NCI-H146 treated with DMSO at 0.1 percent for 48 hours (cell line): ENCODE data around the gene PRDM16.

Experiments
- DNase-seq: peaks from one replicate; lab custom pipeline; 2025; ENCODE audit not compliant: unreplicated experiment; lab: John Stamatoyannopoulos, UW

PRDM16 gene

DNA sequence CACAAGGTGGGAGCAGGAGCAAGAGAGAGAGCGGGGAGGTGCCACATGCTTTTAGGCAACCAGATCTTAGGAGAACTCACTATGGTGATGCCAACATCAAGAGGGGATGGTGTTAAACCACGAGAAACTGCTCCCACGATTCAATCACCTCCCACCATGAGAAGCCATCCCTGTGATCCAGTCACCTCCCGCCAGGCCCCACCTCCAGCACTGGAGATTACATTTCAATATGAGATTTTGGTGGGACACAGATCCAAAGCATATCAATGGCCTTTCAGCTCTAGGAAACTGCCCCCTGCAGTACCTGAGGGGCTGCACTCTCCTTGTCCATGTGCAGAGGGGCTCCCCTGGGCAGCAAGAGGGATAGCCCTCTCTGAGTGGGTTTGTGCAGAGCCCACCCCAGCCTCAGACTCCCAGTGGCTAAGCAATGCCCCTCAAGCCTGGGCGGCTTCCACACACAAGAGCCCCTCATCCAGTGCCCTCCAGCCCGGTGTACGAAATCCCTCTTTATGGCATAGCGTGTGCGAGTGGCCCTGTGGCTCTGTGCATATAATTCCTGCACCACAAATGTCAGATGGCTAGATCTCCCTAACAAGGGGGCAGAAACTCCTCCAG, 15.5 kb upstream of the PRDM16 start:
- no peak for DNase-seq

DNA sequence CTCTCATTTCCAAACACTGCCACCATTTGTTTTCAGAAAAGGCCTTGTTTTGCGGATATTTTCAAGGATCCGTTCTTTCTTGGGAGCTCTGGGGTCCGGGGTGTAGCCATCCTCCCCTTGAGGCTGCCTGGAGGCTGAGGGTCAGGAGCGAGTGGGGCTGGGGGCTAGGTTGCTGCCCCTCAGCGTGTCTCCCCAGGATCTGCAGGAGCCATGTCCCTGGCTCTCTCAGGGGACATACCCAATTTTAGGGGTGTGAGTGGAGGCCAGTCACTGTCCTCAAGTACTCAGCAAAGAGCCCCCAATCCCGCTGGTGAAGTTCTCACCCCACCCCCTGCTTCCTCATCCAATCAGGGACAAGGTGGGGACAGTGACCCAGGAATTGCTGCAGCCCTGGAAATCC, 15.0 kb upstream of the PRDM16 start:
- no peak for DNase-seq

DNA sequence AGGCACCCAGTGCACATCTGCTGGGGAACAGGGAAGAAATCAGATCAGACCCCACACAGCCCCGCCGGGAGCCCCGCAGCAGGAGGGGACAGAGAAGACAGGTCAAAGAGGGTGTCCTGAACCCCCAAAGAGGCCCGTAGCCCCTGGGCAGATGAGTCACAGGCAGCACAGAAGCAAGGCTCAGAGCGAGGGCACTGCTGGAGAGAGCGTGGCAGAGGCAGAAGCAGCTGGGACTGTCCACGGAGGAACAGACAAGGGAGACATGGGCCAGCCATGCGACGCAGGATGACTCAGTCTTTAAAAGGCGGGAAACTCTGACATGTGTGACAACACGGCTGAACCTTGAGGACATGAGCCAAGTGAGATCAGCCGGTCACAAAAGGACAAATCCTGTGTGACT, 14.5 kb upstream of the PRDM16 start:
- DNase-seq = no peak

DNA sequence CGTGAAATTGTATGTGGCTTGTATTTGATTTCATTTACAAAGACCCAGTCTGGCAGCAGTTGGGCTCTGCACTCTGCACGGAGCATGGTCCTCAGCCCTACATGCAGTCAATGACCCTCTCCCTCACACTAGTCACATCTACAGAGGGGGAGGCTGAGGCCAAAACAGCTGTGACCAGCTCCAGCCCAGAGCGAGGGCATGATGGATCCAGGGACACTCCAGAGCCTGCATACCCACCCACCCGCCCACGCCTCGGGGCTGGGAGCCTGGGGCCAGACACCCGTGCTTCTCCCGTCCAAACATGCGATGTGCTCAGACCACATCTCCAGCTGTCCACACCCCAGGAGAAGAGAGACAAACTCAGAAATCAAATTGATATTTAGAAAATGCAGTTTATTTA, 14.0 kb upstream of the PRDM16 start:
- no peak for DNase-seq

GRCh38 chr1:3056641-3057040, 12.4 kb upstream of the PRDM16 start:
- no peak for DNase-seq

- no peak for DNase-seq
These were observed 10.6 kb upstream of the PRDM16 start for GRCh38 chr1:3058263-3059030.

DNA sequence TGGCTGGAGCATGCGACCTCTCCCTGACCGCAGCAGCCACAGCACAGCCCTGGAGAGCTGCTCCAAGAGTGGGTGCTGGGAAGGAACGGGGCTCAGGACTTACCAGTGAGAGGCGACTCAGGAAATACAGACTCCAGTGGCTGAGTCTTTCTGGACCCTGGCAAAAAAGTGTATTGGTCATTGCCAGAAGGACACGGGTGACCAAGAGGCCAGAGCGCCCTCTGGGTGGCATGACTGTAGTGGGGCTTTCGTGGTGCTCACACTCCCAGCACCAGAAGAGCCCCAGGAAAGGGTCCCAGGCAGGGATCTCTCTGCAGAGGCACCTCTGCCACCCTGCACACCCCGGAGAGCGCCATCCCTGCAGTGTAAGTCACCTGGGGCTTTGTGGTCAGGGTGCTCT, 8.9 kb upstream of the PRDM16 start:
- DNase-seq = no peak

GRCh38 chr1:3060601-3061551, 8.1 kb upstream of the PRDM16 start:
- no peak for DNase-seq

GRCh38 chr1:3061566-3061965, 7.4 kb upstream of the PRDM16 start:
- DNase-seq = no peak

DNA sequence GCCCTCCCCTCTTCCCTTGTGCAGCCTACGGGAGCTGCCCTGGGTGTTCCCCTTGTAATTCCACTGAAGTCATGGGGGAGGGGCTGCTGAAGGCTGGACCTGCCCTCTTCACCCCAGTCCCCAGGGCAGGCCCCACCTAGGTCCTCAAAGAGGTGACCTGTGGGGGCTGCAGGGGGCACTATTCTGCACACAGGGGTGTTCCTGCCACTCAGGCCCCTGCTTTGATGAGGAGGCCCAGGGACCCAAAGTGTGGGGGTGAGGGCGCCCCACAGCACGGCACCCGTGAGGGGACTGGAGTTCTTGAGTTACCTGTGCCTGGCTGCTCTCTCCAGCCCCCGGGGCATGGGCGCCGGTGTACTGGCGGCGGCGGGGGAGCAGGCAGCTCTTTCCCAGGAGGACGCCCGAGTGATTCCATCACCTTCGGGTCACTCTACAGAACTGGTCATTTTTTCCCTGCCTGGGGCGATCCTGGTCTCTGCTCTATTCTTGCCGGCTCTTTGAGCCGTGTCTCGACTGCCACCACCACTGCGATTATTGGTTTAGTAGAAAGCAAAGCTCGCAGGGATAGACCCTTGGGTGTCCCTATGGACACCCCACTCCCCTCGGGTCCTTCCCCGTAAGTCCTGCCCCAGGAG, 6.9 kb upstream of the PRDM16 start:
- no peak for DNase-seq

DNA sequence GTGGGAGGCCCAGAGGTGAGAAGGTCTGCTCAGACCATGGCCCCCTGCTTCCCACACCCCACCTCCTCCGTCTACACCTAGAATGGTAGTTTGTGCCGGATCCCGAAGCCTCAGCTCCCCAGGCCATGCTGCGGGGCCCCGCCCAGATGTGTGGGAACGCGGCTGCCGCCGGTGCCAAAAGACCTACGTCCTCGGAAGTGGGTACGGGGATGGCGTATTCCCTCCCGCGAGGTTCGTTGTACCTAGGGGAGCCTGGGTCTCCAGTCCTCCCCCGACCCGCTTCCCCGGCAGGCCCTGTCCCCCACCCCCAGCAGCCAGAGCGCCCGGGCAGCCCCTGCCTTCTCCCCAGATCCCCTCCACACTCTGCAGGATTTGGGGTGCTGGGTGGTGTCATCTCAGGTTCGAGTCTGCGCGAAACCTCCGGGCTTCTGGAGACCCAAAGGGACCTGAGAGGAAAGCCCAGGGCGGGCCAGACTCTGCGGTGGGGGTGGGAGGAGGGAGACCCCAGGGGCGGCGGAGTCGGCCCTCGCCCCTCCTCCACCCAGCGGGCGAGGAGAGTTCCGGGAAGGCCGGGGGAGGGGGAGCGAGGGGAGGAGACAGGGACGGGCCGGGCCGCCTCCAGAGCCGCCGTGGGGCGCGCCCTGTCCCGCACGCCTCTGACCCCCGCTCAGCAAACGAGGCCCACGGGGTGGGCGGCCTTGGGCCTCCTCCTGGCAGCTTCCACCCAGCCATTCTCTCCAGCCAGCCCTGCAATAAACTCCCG, 6.2 kb upstream of the PRDM16 start:
- no peak for DNase-seq

- DNase-seq = no peak
These were observed 5.4 kb upstream of the PRDM16 start for GRCh38 chr1:3063379-3064295.

DNA sequence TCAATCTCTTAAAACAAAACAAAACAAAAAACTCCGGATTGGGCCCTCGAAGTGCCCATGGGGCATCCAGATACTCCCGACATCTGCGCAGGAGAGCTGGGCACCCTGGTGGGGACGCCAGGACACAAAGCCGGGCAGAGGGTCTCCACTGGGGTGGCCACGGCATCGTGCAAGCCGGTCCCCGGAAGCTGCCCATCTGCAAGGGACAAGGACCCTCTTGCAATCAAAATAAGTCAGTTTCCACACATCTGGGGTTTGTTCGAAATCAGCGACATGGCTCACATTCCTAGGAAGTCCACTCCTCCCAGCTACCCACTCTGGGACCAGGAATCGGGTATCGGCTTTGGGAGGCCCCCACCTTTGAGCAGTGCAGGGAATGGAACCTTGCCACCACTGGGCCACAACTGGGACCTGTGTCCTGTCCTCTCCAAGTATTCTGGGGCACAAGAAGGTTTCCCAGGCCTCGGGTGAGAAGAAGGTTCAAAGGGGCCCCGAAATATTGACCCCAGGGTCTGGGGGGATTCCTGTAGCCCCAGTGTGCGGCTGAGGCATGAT, 4.6 kb upstream of the PRDM16 start:
- no peak for DNase-seq

DNA sequence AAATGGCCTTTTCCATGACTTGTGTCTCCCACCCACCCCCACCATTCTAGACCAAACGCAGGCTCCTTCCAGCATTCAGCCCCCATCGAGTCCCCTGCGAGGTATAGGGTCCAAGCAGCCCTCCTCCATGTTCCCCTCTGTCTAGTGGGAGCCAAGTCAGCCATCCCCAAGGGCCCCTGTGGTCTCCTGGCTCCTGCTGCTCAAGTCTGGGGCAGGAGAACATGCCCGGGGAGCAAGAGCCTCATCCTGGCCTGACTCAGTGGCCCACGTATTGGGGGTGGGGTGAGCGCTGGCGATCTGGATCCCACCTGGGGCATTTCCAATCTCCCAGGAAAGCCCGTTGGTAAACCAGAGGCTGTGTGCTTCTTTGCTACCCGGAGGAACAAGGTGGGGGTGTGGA, 4.1 kb upstream of the PRDM16 start:
- DNase-seq = no peak

DNA sequence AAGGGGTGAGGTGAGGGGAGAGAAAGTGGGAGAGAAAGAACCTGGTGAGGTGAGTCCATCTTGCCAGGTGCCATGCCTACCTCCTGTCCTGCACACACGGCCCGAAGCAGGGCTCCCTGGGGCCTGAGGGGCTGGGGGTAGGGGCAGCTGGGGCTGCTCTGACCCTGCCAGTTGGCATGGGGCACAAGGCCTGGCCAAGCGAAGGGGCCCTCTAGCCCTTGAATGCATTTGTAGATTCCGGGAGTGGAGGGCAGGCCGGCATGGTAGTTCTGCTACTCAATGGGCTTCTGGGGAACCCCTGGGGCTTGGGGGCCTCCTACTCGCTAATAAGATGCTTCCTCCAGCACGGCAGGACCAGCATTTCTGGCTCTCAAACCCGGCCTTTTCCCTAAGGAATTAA, 3.6 kb upstream of the PRDM16 start:
- no peak for DNase-seq

- DNase-seq = no peak
These were observed 3.2 kb upstream of the PRDM16 start for GRCh38 chr1:3065797-3066196.

DNA sequence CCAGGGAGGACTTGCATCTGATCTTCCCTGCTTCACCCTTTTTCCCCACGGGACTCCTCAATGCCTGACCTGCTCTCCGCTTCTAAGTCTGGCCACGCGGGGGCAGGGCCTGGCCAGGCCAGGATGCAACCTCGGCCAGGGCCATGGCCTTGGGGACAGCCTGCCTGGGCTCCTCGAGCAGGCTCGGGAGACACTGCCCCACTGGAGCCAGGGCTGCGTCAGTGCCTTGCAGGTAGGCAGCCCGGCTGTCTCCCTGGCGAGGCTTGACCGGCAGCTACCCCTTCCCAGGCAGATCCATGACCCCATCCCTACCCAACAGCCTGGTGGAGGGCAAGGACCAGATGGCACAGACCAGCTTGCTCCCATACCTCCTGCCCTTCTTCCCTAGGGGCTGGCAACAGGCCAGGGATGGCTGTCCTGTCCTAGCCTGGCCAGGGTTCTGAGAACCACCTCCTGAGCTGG, 2.7 kb upstream of the PRDM16 start:
- no peak for DNase-seq

DNA sequence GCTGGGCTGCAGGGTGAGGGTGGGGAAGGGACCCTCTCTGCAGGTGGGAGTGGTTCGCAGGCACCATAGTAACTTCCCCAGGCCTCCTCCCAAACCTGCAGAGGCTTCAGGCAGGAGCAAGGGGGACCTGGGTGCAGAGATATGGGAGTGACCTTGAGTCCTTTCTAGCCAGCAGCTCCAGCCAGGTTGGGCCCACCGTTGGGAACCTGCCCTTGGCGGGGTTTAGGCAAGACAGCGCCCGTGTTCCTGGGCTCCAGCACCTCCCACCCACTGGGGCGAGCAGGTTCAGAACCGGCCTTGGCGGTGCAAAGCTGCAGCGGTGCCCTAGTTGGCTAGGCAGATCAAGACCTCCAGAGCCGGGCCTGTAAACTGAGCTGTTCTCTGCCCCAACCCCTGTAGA, 2.2 kb upstream of the PRDM16 start:
- no peak for DNase-seq

DNA sequence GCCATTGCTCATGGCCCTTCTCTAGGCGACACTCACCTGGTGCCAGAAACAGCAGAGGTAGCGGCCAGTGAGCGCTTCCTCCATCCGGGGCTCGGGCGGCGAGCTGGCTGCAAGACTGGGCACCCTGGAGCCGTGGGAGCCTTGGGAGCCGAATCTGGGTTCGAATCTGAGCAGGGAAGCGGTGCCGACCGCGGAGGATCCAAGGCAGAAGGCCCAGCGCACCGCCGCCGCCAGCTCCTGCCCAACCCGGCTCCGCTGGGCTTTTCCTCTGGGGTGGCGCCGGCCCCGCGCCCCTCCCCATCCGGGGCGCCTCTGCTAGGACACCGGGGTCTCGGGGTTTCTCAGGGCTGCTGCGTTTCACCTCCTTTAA, 1.7 kb upstream of the PRDM16 start:
- no peak for DNase-seq
